ENCODE results near the gene COBL.

DNA sequence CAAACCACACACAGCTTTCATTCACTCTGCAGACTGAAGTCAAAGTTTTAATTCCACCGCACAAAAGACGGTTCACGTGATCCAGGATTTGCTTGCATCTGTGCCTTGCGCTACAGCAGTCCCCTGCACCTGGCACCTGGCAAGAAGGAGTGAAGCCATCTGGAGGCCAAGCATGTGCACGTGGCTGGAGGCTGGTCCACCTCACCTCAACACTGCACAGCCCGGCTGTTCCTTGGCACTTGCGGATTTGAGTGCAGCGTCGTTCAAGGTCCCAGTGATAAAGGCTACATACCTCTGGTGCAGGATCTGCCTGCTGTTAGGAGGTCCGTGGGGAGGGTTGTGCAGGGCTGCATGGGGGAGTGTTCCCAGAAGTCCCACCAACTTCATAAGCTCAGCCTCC lies 285.4 kb downstream of the COBL start:
- TF ChIP-seq, protein P1, sequence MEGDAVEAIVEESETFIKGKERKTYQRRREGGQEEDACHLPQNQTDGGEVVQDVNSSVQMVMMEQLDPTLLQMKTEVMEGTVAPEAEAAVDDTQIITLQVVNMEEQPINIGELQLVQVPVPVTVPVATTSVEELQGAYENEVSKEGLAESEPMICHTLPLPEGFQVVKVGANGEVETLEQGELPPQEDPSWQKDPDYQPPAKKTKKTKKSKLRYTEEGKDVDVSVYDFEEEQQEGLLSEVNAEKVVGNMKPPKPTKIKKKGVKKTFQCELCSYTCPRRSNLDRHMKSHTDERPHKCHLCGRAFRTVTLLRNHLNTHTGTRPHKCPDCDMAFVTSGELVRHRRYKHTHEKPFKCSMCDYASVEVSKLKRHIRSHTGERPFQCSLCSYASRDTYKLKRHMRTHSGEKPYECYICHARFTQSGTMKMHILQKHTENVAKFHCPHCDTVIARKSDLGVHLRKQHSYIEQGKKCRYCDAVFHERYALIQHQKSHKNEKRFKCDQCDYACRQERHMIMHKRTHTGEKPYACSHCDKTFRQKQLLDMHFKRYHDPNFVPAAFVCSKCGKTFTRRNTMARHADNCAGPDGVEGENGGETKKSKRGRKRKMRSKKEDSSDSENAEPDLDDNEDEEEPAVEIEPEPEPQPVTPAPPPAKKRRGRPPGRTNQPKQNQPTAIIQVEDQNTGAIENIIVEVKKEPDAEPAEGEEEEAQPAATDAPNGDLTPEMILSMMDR (IDR thresholded peaks at IDR 0.05) = no peak
- no peak for TF ChIP-seq EZH2 (IDR thresholded peaks at IDR 0.05)
